Erythroblast (primary cell): ENCODE results near the gene MCTP1.
A peak's percentile ranks its signal among the peaks of the same experiment; 100 is the strongest.

Experiments used
- DNase-seq, 2 experiments: peaks; one replicate each; lab custom pipeline; 2025; lab: John Stamatoyannopoulos, UW
- GATA1 ChIP-seq: IDR thresholded peaks from 2 replicates; pipeline ENCODE4 v1.6.1; 2011; ENCODE audit warnings: low read depth, mild to moderate bottlenecking, control low read depth, low read length, moderate library complexity
- POLR2A ChIP-seq: IDR thresholded peaks from 2 replicates; pipeline ENCODE4 v1.6.1; 2011; ENCODE audit warnings: mild to moderate bottlenecking, low read length

MCTP1 gene

GRCh38 chr5:95029569-95030366 is 255.1 kb downstream of the MCTP1 start:
- TF ChIP-seq POLR2A (no peak), GATA1 (no peak)
- no peak for DNase-seq

- no peak for TF ChIP-seq GATA1
- no peak for TF ChIP-seq POLR2A
- no peak for DNase-seq
Observed at GRCh38 chr5:95027775-95028174, 257.1 kb downstream of the MCTP1 start.

GRCh38 chr5:95027151-95027721 is 257.7 kb downstream of the MCTP1 start:
- TF ChIP-seq POLR2A (no peak), GATA1 (no peak)
- DNase-seq, result no peak

- TF ChIP-seq GATA1 (no peak), POLR2A (no peak)
- no peak for DNase-seq
Observed at GRCh38 chr5:95026718-95027117, 258.2 kb downstream of the MCTP1 start.

- no peak for DNase-seq
- TF ChIP-seq POLR2A (no peak), GATA1 (no peak)
Observed at GRCh38 chr5:95022967-95023695, 261.8 kb downstream of the MCTP1 start.

- TF ChIP-seq GATA1 (no peak), POLR2A (no peak)
- DNase-seq, result no peak
Observed at GRCh38 chr5:95020345-95020744, 264.5 kb downstream of the MCTP1 start.

- TF ChIP-seq GATA1 (no peak), POLR2A (no peak)
- no peak for DNase-seq
Observed at GRCh38 chr5:95018946-95019345, 265.9 kb downstream of the MCTP1 start.

- no peak for DNase-seq
- TF ChIP-seq POLR2A (no peak), GATA1 (no peak)
Observed at GRCh38 chr5:95018511-95018910, 266.4 kb downstream of the MCTP1 start.

- DNase-seq, result no peak
Observed at GRCh38 chr5:95009812-95010211, 275.1 kb downstream of the MCTP1 start.

GRCh38 chr5:95007921-95008597 is 276.8 kb downstream of the MCTP1 start:
- peak; percentile 30 to 78 for DNase-seq
- TF ChIP-seq GATA1 (no peak), POLR2A (no peak)

More at GRCh38 chr5:95009812-95010211, 275.1 kb downstream of the MCTP1 start:
- TF ChIP-seq GATA1 (no peak), POLR2A (no peak)

GRCh38 chr5:95005811-95006210 is 279.1 kb downstream of the MCTP1 start:
- TF ChIP-seq POLR2A, result no peak
- no peak for TF ChIP-seq GATA1

GRCh38 chr5:94998670-94999069 is 286.2 kb downstream of the MCTP1 start:
- no peak for DNase-seq
- TF ChIP-seq POLR2A, result no peak

More at GRCh38 chr5:95005811-95006210, 279.1 kb downstream of the MCTP1 start:
- no peak for DNase-seq

GRCh38 chr5:94994537-94994936 is 290.4 kb downstream of the MCTP1 start:
- DNase-seq, result peak; percentile 71 to 93

- TF ChIP-seq GATA1 (no peak), POLR2A (no peak)
- DNase-seq, result no peak
Observed at GRCh38 chr5:94993491-94993890, 291.4 kb downstream of the MCTP1 start.
